ENCODE measurements around the gene PPP3R2.

DNA sequence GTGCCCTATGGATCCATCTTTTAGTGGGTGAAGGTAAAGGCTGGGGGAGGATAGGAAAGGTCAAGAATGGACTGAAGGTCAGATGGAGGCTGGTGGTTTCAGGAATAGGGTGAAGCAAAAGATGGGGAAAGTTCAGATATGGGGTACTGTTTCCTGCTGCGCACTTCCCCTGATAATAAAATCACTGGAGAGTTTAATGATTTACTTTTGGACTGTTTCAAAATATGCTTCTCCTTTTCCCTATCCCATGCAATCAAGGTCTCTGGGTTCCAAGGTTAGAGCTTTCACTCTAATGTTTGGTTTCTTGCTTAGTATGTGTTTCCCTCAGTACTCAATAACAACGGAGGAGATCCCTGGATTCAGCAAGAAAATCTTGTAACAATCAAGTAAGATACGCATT is 10.8 kb upstream of the PPP3R2 start:
- TF ChIP-seq, protein P1, sequence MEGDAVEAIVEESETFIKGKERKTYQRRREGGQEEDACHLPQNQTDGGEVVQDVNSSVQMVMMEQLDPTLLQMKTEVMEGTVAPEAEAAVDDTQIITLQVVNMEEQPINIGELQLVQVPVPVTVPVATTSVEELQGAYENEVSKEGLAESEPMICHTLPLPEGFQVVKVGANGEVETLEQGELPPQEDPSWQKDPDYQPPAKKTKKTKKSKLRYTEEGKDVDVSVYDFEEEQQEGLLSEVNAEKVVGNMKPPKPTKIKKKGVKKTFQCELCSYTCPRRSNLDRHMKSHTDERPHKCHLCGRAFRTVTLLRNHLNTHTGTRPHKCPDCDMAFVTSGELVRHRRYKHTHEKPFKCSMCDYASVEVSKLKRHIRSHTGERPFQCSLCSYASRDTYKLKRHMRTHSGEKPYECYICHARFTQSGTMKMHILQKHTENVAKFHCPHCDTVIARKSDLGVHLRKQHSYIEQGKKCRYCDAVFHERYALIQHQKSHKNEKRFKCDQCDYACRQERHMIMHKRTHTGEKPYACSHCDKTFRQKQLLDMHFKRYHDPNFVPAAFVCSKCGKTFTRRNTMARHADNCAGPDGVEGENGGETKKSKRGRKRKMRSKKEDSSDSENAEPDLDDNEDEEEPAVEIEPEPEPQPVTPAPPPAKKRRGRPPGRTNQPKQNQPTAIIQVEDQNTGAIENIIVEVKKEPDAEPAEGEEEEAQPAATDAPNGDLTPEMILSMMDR (IDR thresholded peaks at IDR 0.05; ENCODE audit: low read length) = no peak
- no peak for TF ChIP-seq EZH2 (IDR thresholded peaks at IDR 0.05; ENCODE audit: borderline replicate concordance, low read length)
